ENCODE data around the gene SLC29A3.

- no peak for TF ChIP-seq CTCF (IDR thresholded peaks at IDR 0.05)
- no peak for TF ChIP-seq POLR2A (IDR thresholded peaks at IDR 0.05)
These were observed 32.7 kb downstream of the SLC29A3 start for GRCh38 chr10:71351628-71352319.

All from uterus (tissue), 2 donors.